H1 (cell line): ENCODE data around the gene PRRX2. TPM values are rescaled to one million over a fixed set of nuclear protein-coding genes. Genes with fewer than 3 reads are reported as not detected.

Experiments used
- CTCF ChIA-PET: fragments of 300-600 bp; sonication (Branson Sonifier 250); formaldehyde crosslinking; loops from one replicate; lab custom pipeline; 2021; ENCODE audit not compliant: partially characterized antibody; lab: Charles Lee
- POLR2A ChIA-PET: fragments of 300-600 bp; sonication (Branson Sonifier 250); formaldehyde crosslinking; loops from one replicate; lab custom pipeline; 2021; ENCODE audit warnings: inconsistent platforms; ENCODE audit not compliant: partially characterized antibody; lab: Charles Lee
- DNase-seq, 2 experiments: peaks; one replicate each; pipeline versions ENCODE4 v3.0.0 to v3.0.0-alpha.2; 2010 to 2022; ENCODE audit warnings: low spot score in 2 of 2, low read depth in 1 of 2, mixed read lengths in 1 of 2
- FAIRE-seq: peaks from 2 replicates; lab custom pipeline; 2011; peaks lifted over from hg19 to GRCh38; lab: Jason Lieb, UNC
- H2AFZ ChIP-seq: 2 replicates; pipeline ENCODE4 v1.8.1; 2012; ENCODE audit warnings: low read length, inconsistent platforms
- H2AK5ac ChIP-seq: 2 replicates; pipeline ENCODE4 v1.6.1; 2013; ENCODE audit warnings: low read depth, low read length
- H2BK120ac ChIP-seq: replicated peaks from 2 replicates; pipeline ENCODE3; 2013; ENCODE audit warnings: low read depth, low read length, inconsistent platforms
- H2BK12ac ChIP-seq: 2 replicates; pipeline ENCODE4 v1.6.1; 2013; ENCODE audit warnings: low read depth, low read length
- H2BK15ac ChIP-seq: 2 replicates; pipeline ENCODE4 v1.6.1; 2013; ENCODE audit warnings: low read length
- H2BK20ac ChIP-seq: 2 replicates; pipeline ENCODE4 v1.6.1; 2013; ENCODE audit warnings: low read length
- H2BK5ac ChIP-seq: 2 replicates; pipeline ENCODE4 v1.6.1; 2013; ENCODE audit warnings: low read depth, low read length
- H3K14ac ChIP-seq: 2 replicates; pipeline ENCODE4 v1.6.1; 2013; ENCODE audit warnings: inconsistent platforms; ENCODE audit not compliant: insufficient read length
- H3K18ac ChIP-seq: 2 replicates; pipeline ENCODE4 v1.6.1; 2013; ENCODE audit warnings: low read length; ENCODE audit errors: extremely low read depth
- H3K23ac ChIP-seq: 2 replicates; pipeline ENCODE4 v1.6.1; 2013; ENCODE audit warnings: inconsistent platforms; ENCODE audit not compliant: insufficient read length
- H3K23me2 ChIP-seq: 2 replicates; pipeline ENCODE4 v1.6.1; 2013; ENCODE audit warnings: low read depth, low read length
- H3K27ac ChIP-seq: 2 replicates; pipeline ENCODE4 v1.6.1; 2011; ENCODE audit warnings: low read depth, low read length, inconsistent platforms
- H3K27me3 ChIP-seq, 4 experiments: replicated peaks in 1 of 4; 1 replicate in 1 of 4; 2 replicates in 3 of 4; pipeline versions ENCODE4 v1.6.1 to v1.8.1; 2011 to 2013; ENCODE audit warnings: low read length in 3 of 4, mild to moderate bottlenecking in 3 of 4, inconsistent platforms in 2 of 4, mixed read lengths in 2 of 4, moderate library complexity in 1 of 4; ENCODE audit not compliant: control insufficient read depth in 3 of 4, insufficient read depth in 3 of 4; ENCODE audit errors: extremely low read depth in 1 of 4
- H3K36me3 ChIP-seq, 4 experiments: 2 replicates each; pipeline versions ENCODE4 v1.6.1 to v1.8.1; 2011 to 2013; ENCODE audit warnings: mild to moderate bottlenecking in 4 of 4, low read length in 3 of 4, moderate library complexity in 2 of 4, control low read depth in 1 of 4, inconsistent platforms in 1 of 4; ENCODE audit not compliant: insufficient read depth in 4 of 4, control insufficient read depth in 2 of 4
- H3K4ac ChIP-seq: replicated peaks from 2 replicates; pipeline ENCODE3; 2013; ENCODE audit warnings: low read length, low read depth, mixed read lengths, inconsistent platforms; ENCODE audit not compliant: insufficient read length
- H3K4me1 ChIP-seq, 4 experiments: replicated peaks in 1 of 4; 1 replicate in 1 of 4; 2 replicates in 3 of 4; pipeline versions ENCODE4 v1.6.1 to v1.8.1; 2011 to 2013; ENCODE audit warnings: low read length in 3 of 4, inconsistent platforms in 2 of 4, mixed read lengths in 1 of 4; ENCODE audit not compliant: insufficient read depth in 4 of 4, control insufficient read depth in 3 of 4
- H3K4me2 ChIP-seq, 2 experiments: 2 replicates each; pipeline versions ENCODE4 v1.6.1 to v1.8.1; 2011 to 2013; ENCODE audit warnings: low read depth in 2 of 2, low read length in 2 of 2, control low read depth in 1 of 2, inconsistent platforms in 1 of 2, mild to moderate bottlenecking in 1 of 2; ENCODE audit not compliant: insufficient read depth in 1 of 2
- H3K4me3 ChIP-seq, 4 experiments: fragments of 200-600, 300-600 bp in 1 of 4; sonication (generic), shearing (Covaris generic), sonication (Bioruptor Twin) in 1 of 4; 2 replicates each; pipeline versions ENCODE4 v1.5.1 to v1.8.1; 2011 to 2016; ENCODE audit warnings: low read length in 4 of 4, low read depth in 3 of 4, control low read depth in 2 of 4, inconsistent platforms in 2 of 4, mild to moderate bottlenecking in 2 of 4, mixed read lengths in 1 of 4, moderate library complexity in 1 of 4; ENCODE audit not compliant: insufficient read depth in 2 of 4; ENCODE audit errors: extremely low read depth in 1 of 4
- H3K56ac ChIP-seq: replicated peaks from 2 replicates; pipeline ENCODE3; 2013; ENCODE audit warnings: low read depth, mild to moderate bottlenecking, mixed read lengths, low read length, inconsistent platforms; ENCODE audit not compliant: insufficient read length
- H3K79me1 ChIP-seq: 2 replicates; pipeline ENCODE4 v1.6.1; 2013; ENCODE audit warnings: low read depth, low read length, control low read depth
- H3K79me2 ChIP-seq, 2 experiments: 2 replicates each; pipeline versions ENCODE4 v1.6.1 to v1.8.1; 2012 to 2013; ENCODE audit warnings: low read length in 2 of 2, mild to moderate bottlenecking in 2 of 2, inconsistent platforms in 1 of 2; ENCODE audit not compliant: insufficient read depth in 2 of 2, control insufficient read depth in 1 of 2
- H3K9ac ChIP-seq, 4 experiments: replicated peaks in 1 of 4; 1 replicate in 1 of 4; 2 replicates in 3 of 4; pipeline versions ENCODE4 v1.6.1 to v1.8.1; 2011 to 2013; ENCODE audit warnings: low read depth in 3 of 4, low read length in 3 of 4, control low read depth in 2 of 4, mild to moderate bottlenecking in 2 of 4, moderate library complexity in 2 of 4, inconsistent platforms in 1 of 4; ENCODE audit errors: extremely low read depth in 1 of 4
- H3K9me3 ChIP-seq, 2 experiments: 2 replicates each; pipeline versions ENCODE4 v1.6.1 to v1.8.1; 2012 to 2013; ENCODE audit warnings: mild to moderate bottlenecking in 2 of 2, moderate library complexity in 2 of 2, control low read depth in 1 of 2, inconsistent platforms in 1 of 2, low read depth in 1 of 2, low read length in 1 of 2, mixed read lengths in 1 of 2; ENCODE audit not compliant: insufficient read depth in 2 of 2
- H4K20me1 ChIP-seq, 2 experiments: replicated peaks in 1 of 2; 2 replicates each; pipeline versions ENCODE3 to v1.8.1; 2011 to 2013; ENCODE audit warnings: inconsistent platforms in 2 of 2, low read length in 2 of 2, mild to moderate bottlenecking in 1 of 2; ENCODE audit not compliant: insufficient read depth in 2 of 2, control insufficient read depth in 1 of 2
- H4K5ac ChIP-seq: 2 replicates; pipeline ENCODE4 v1.6.1; 2013; ENCODE audit warnings: low read length, low read depth, mixed read lengths, inconsistent platforms; ENCODE audit not compliant: insufficient read length
- H4K8ac ChIP-seq: 2 replicates; pipeline ENCODE4 v1.8.0; 2013; ENCODE audit warnings: mild to moderate bottlenecking, moderate library complexity, low read length, inconsistent platforms; ENCODE audit not compliant: insufficient read depth; ENCODE audit errors: extremely low read depth
- H4K91ac ChIP-seq: replicated peaks from 2 replicates; pipeline ENCODE3; 2013; ENCODE audit warnings: low read length, mixed read lengths, inconsistent platforms; ENCODE audit not compliant: insufficient read length
- EP300 ChIP-seq, 2 experiments: IDR thresholded peaks; 1 replicate in 1 of 2; 2 replicates in 1 of 2; pipeline ENCODE4 v1.6.1; 2011 to 2012; ENCODE audit warnings: low read depth in 2 of 2, low read length in 2 of 2, mild to moderate bottlenecking in 2 of 2, borderline replicate concordance in 1 of 2, inconsistent platforms in 1 of 2, moderate library complexity in 1 of 2
- KDM1A ChIP-seq: fragments of 200-600, 300-600 bp; sonication (generic); IDR thresholded peaks from 2 replicates; pipeline ENCODE4 v1.7.1; 2016; ENCODE audit warnings: mild to moderate bottlenecking, low read length, borderline replicate concordance
- POLR2AphosphoS5 ChIP-seq: IDR thresholded peaks from 2 replicates; pipeline ENCODE4 v1.6.1; 2011; ENCODE audit warnings: low read depth, low read length
- WGBS, 2 experiments: shearing (Covaris generic) in 1 of 2; methylation state at CpG; one replicate each; pipeline versions ENCODE4 v1.1.6 to v1.1.7; 2013 to 2015; ENCODE audit warnings: low lambda C conversion rate in 2 of 2, mixed read lengths in 2 of 2, inconsistent platforms in 1 of 2, low coverage in 1 of 2, missing lambda C conversion rate in 1 of 2; ENCODE audit not compliant: insufficient replicate concordance in 2 of 2, insufficient coverage in 1 of 2, insufficient read length in 1 of 2; ENCODE audit errors: extremely low coverage in 1 of 2, missing lambda C conversion rate in 1 of 2; 5-methylcytosine and 5-hydroxymethylcytosine counted together
- polyA plus RNA-seq, 7 experiments: library from polyadenylated mRNA; depleted of rRNA in 3 of 7; stranded (reverse) in 5 of 7; unstranded in 2 of 7; fragments of >200 nt in 5 of 7; fragments of 200-250 nt in 2 of 7; gene quantifications; 1 replicate in 5 of 7; 2 replicates in 1 of 7; 4 replicates in 1 of 7; pipeline versions ENCODE4 v1.2.1 to v1.2.3, GENCODE V29; 2011 to 2013; ENCODE audit warnings: missing spikeins in 2 of 7, mixed read lengths in 2 of 7
- total RNA-seq: library from RNA; stranded (reverse); fragmentation: NEBNext Ultra II Directional; extraction: Animal tissue kit (Norgen Biotek cat#: 25700); gene quantifications from 2 replicates; pipeline ENCODE4 v1.2.1, GENCODE V29; 2021

The PRRX2 gene
- total and polyA plus RNA-seq, 2 of the 8 experiments (the other 6 are each of a cell fraction or from before 2014, with no cell fraction given), result 5.8 to 9.2 TPM

GRCh38 chr9:129703667-129704355, 38.4 kb downstream of the PRRX2 start:
- H2AFZ ChIP-seq, result no peak overlapping the region
- H3K14ac ChIP-seq, result no peak overlapping the region
- DNase-seq, result no peak
- H3K4me1 ChIP-seq, result peaks cover 0 to under 1% (median 0%) of the 10 kb centered on the region in 4 experiments; a peak in 1 of 7 replicates
- no peak overlapping the region for H2BK20ac ChIP-seq
- H3K27ac ChIP-seq, result no peak overlapping the region
- no peak overlapping the region for H4K8ac ChIP-seq
- H3K36me3 ChIP-seq, result no peaks in the 10 kb centered on the region
- H3K79me2 ChIP-seq, result no peaks in the 10 kb centered on the region
- no peaks in the 10 kb centered on the region for H3K9me3 ChIP-seq
- no peak overlapping the region for H3K9ac ChIP-seq
- H3K23me2 ChIP-seq, result 0 out of 2 replicates have a peak, but pooled peaks cover 2% of the 10 kb centered on the region
- H3K4me3 ChIP-seq, result no peak overlapping the region
- no peak overlapping the region for H2BK15ac ChIP-seq
- H3K18ac ChIP-seq, result no peak overlapping the region
- H3K4me2 ChIP-seq, result no peak overlapping the region
- WGBS, 2 experiments, result 96% methylated on average over 15 of the region's 17 CpGs; no CpG with 5 or more reads in 1 of the 2 experiments
- H3K23ac ChIP-seq, result no peak overlapping the region
- H3K27me3 ChIP-seq, result no peaks in the 10 kb centered on the region
- H4K91ac ChIP-seq, result no peak overlapping the region
- H2BK12ac ChIP-seq, result no peak overlapping the region
- H4K5ac ChIP-seq, result no peak overlapping the region
- no peak overlapping the region for H3K56ac ChIP-seq
- no peak overlapping the region for H2BK120ac ChIP-seq
- ChIA-PET CTCF (interaction anchor here (0.8 to 2.9 kb wide), 5 partner anchors 13 to 86 kb away, joined by 3 to 9 read pairs (median 8); no protein-coding TSS in a partner anchor), POLR2A (interaction anchor here (1.6 kb wide), 1 partner anchor 9 kb away, joined by 4 read pairs; no protein-coding TSS in a partner anchor)
- no peak for FAIRE-seq
- H3K79me1 ChIP-seq, result peaks cover 3% of the 10 kb centered on the region; the same call in 1 of the 2 replicates
- H2AK5ac ChIP-seq, result no peak overlapping the region
- no peak for TF ChIP-seq KDM1A
- TF ChIP-seq POLR2AphosphoS5, result no peak
- no peak for TF ChIP-seq EP300 (IDR thresholded peaks at IDR 0.05; ENCODE audit: borderline replicate concordance in 1 of 2, low read depth in 2 of 2, low read length in 2 of 2)
- H4K20me1 ChIP-seq, result no peaks in the 10 kb centered on the region
- H3K4ac ChIP-seq, result no peak overlapping the region
- H2BK5ac ChIP-seq, result no peak overlapping the region
